Fibroblast of skin of scalp (primary cell): ENCODE results near the gene RAB44.

Experiments
- DNase-seq: peaks from one replicate; pipeline ENCODE4 v3.0.0-alpha.2; 2013

The RAB44 gene

GRCh38 chr6:36771145-36771544 is 73.5 kb downstream of the RAB44 start:
- no peak for DNase-seq

GRCh38 chr6:36772397-36772796 is 74.8 kb downstream of the RAB44 start:
- DNase-seq: no peak

GRCh38 chr6:36774331-36774730 is 76.7 kb downstream of the RAB44 start:
- DNase-seq: no peak

- DNase-seq: no peak
Observed at GRCh38 chr6:36776167-36776566, 78.5 kb downstream of the RAB44 start.

GRCh38 chr6:36777801-36778200 is 80.2 kb downstream of the RAB44 start:
- no peak for DNase-seq

GRCh38 chr6:36779227-36779626 is 81.6 kb downstream of the RAB44 start:
- DNase-seq: no peak

GRCh38 chr6:36780442-36781177 is 83.0 kb downstream of the RAB44 start:
- DNase-seq: no peak

- no peak for DNase-seq
Observed at GRCh38 chr6:36781669-36782068, 84.0 kb downstream of the RAB44 start.
